Skeletal muscle tissue (tissue), 4 donors: ENCODE data around the gene IL17REL. TPM values are rescaled to one million over a fixed set of nuclear protein-coding genes. Genes with fewer than 3 reads are reported as not detected.

ENCODE experiments used
- H3K27ac ChIP-seq: one replicate; pipeline ENCODE4 v1.7.0; 2013; ENCODE audit warnings: mild to moderate bottlenecking, low read depth, low read length, inconsistent platforms
- H3K27me3 ChIP-seq, 3 donors: one replicate each; pipeline ENCODE4 v1.7.0; 2013; ENCODE audit warnings: low read length in 3 of 3; ENCODE audit not compliant: control insufficient read depth in 3 of 3, insufficient read depth in 3 of 3
- H3K36me3 ChIP-seq, 3 donors: one replicate each; pipeline ENCODE4 v1.7.0; 2013; ENCODE audit warnings: low read length in 3 of 3; ENCODE audit not compliant: control insufficient read depth in 3 of 3, insufficient read depth in 3 of 3
- H3K4me1 ChIP-seq, 3 donors: one replicate each; pipeline ENCODE4 v1.7.0; 2013; ENCODE audit warnings: low read length in 3 of 3, mild to moderate bottlenecking in 3 of 3; ENCODE audit not compliant: control insufficient read depth in 3 of 3, insufficient read depth in 3 of 3
- H3K4me3 ChIP-seq, 3 donors: one replicate each; pipeline ENCODE4 v1.7.0; 2013; ENCODE audit warnings: low read length in 3 of 3
- H3K9ac ChIP-seq, 3 donors: one replicate each; pipeline ENCODE4 v1.7.0; 2013; ENCODE audit warnings: low read length in 3 of 3, mild to moderate bottlenecking in 3 of 3, moderate library complexity in 2 of 3, low read depth in 1 of 3
- H3K9me3 ChIP-seq, 3 donors: one replicate each; pipeline ENCODE4 v1.7.0; 2013; ENCODE audit warnings: low read length in 3 of 3; ENCODE audit not compliant: control insufficient read depth in 3 of 3
- total RNA-seq: library from RNA; depleted of rRNA; stranded (reverse); fragments of >200 nt; gene quantifications from one replicate; pipeline ENCODE4 v1.2.3, GENCODE V29; 2014
- donor health status: Osteomylitis.

IL17REL gene
- total RNA-seq, 1 donor from 2014 or later, result not detected

DNA sequence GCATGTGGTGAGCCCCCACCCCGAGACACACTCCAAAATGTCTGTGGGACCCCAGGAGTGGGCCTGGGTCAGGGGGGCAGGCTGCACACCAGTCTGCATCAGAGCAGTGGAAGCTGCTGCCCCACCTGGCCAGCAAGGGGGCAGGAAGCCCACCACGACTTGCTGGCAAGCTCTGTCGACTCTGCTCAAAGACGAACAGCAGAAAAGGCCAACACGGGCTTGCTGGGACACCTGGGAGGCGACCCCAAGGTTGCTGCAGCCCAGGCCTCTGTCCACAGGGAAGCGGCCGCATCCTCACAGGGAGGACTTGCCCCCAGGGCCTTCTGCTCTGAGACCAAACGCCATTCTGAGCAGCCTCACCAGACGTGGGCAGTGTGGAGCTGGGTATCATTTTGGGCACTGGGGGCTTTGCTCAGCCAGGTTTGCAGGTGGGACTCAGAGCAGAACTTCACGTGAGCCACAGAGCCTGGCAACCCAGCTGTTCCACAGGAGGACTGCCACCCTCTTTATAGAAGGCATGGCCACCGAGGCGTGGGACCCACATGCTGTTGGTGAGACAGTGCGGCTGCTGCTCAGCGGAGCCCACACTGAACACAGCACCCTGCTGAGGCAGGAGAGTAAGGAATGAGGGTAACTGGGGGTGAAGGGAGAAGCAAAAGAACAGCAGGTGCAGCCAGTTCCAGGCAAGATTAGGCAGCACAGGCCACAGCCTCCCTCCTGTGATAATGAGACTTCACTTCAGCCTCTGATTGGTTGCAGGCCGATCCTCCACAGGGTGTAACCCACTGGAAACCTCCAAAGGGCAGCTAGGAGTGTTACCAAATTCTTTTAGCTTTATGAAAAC is 11.0 kb downstream of the IL17REL start:
- Histone ChIP-seq H3K4me1 (no peaks in the 10 kb centered on the region), H3K9me3 (no peaks in the 10 kb centered on the region), H3K27me3 (peaks cover 21 to 32% (median 25%) of the 10 kb centered on the region in 3 donors), H3K9ac (no peak overlapping the region), H3K27ac (no peak overlapping the region), H3K36me3 (no peaks in the 10 kb centered on the region), H3K4me3 (no peak overlapping the region)

DNA sequence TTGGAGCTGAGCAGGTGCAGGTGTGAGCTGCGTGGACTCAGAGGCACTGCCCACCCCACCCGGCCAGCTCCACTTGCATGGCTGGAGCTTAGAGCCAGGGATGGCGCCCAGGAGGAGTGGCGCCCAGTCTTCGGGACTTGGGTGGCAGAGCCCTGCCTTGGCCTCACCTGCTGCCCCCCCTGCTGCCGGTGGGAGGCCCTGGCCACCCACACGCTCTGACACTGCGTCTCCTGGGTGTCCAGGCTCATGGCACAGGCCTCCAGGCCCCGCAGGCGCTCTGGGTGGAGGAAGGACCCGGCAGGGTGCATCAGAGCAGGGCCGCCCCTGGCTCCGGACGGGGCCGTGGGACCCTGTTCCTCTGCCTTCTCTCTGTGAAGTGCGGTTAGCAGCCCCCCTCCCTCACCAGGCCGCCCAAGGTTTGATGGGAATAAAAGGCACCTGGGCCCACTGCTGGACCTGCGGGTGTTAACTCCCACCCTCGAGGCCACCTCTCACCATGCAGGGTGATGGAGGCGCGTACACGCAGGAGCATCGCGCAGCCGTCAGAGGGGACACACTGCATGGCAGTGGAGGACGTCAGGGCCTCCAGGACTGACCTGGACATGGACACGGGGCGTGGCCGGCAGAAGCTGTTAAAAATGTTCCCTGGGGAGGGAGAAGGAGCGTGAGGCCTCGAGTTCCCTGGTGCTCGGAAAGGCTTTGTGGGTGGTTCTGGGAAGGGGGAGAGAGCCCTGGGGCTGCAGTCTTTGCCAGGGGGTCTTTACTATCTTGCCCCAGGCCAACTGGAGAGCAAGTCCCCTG is 11.8 kb downstream of the IL17REL start:
- no peak overlapping the region for H3K27ac ChIP-seq
- peaks cover 21 to 32% (median 25%) of the 10 kb centered on the region in 3 donors for H3K27me3 ChIP-seq
- H3K9ac ChIP-seq, result no peak overlapping the region
- no peak overlapping the region for H3K4me3 ChIP-seq
- no peaks in the 10 kb centered on the region for H3K4me1 ChIP-seq
- no peaks in the 10 kb centered on the region for H3K36me3 ChIP-seq
- no peaks in the 10 kb centered on the region for H3K9me3 ChIP-seq

GRCh38 chr22:49999946-50000586 is 12.5 kb downstream of the IL17REL start:
- Histone ChIP-seq H3K9ac (no peak overlapping the region), H3K4me1 (no peaks in the 10 kb centered on the region), H3K36me3 (no peaks in the 10 kb centered on the region), H3K9me3 (no peaks in the 10 kb centered on the region), H3K27me3 (peaks cover 21 to 32% (median 25%) of the 10 kb centered on the region in 3 donors), H3K4me3 (no peak overlapping the region), H3K27ac (no peak overlapping the region)

DNA sequence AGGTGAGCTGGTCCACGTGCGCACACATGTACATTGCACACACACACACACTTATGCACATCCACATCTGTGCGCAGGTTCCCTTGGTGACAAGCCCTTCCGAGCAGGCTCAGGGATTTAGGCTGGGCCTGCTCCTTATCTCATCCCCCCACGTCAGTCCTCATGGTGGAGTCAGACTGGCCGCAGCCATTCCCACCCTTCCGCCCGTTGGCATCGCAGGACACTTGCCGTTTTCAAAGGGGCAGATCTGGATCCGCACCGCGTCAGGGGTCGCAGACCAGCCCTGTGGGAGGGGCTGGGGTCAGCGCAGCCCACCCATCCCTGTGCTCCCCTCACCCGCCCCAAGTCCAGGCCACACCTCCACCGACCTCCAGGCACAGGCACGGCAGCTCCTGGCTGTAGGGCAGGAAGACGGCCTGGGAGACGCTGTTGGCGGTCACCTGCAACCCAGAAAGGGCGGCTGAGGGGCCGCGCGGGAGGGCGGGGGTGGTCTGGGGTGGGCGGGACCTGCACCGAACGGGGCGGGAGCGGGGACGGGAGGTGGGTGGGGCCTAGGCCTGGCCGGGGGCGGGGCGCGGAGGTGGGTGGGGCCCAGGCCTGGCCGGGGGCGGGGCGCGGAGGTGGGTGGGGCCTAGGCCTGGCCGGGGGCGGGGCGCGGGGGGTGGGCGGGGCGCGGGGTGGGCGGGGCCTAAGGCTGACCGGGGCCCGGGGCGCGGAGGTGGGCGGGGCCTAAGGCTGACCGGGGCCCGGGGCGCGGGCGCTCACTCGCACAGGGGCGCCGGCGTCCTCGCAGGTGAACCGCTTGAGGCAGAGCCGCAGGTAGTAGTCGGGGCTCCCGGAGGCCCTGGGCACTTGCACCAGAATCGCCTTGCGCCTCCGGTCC is 13.3 kb downstream of the IL17REL start:
- Histone ChIP-seq H3K27ac (no peak overlapping the region), H3K4me3 (no peak overlapping the region), H3K27me3 (peaks cover 18 to 32% (median 25%) of the 10 kb centered on the region in 3 donors), H3K36me3 (no peaks in the 10 kb centered on the region), H3K4me1 (no peaks in the 10 kb centered on the region), H3K9ac (no peak overlapping the region), H3K9me3 (no peaks in the 10 kb centered on the region)

DNA sequence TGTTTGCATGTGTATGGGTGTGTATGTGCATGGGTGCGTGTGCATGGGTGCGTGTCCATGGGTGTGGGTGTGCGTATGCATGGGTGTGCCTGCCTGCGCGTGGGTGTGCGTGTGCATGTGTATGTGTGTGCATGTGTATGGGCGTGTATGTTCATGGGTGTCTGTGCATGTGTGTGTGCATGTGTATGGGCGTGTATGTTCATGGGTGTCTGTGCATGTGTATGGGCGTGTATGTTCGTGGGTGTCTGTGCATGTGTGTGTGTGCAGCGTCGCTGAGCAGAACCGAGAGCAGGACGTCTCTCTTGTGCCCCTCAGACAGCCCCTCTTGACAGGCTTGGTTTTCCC is 13.9 kb downstream of the IL17REL start:
- no peak overlapping the region for H3K27ac ChIP-seq
- H3K9ac ChIP-seq, result no peak overlapping the region
- peaks cover 18 to 32% (median 25%) of the 10 kb centered on the region in 3 donors for H3K27me3 ChIP-seq
- H3K4me3 ChIP-seq, result no peak overlapping the region
- no peaks in the 10 kb centered on the region for H3K36me3 ChIP-seq
- H3K4me1 ChIP-seq, result no peaks in the 10 kb centered on the region
- no peaks in the 10 kb centered on the region for H3K9me3 ChIP-seq

DNA sequence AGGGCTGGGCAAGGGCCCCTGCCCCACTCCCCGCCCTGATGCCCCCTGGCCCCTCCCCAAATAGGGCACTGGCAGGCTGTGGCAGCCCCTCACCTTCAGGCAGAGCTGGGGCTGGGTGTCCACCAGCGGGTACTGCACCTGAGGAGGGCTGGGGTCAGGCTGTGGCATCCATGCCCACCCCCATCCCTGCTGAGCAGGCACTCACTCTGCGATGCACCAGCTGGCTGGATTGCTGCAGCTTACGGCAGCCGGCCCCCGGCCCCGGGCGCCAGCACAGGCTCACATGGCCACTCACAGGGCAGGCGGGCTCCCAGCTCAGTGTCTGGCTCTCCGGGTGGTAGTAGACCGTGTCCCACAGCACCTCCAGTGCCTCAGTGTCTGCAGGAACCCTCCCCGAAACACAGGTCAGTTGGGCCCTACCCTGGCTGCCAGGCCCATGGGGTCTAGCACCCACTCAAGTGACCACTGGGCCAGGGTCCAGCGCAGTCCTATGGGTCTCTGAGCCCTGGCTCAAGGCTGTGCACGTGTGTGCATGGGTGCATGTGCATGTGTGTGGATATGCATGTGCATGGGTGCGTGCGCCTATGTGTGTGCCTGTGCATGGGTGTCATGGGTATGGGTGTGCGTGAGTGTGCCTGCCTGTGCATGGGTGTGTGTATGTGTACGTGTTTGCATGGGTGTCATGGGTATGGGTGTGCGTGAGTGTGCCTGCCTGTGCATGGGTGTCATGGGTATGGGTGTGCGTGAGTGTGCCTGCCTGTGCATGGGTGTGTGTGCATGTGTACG is 14.4 kb downstream of the IL17REL start:
- H3K36me3 ChIP-seq, result no peaks in the 10 kb centered on the region
- H3K27me3 ChIP-seq, result peaks cover 18 to 32% (median 25%) of the 10 kb centered on the region in 3 donors

GRCh38 chr22:49997251-49997599 is 15.3 kb downstream of the IL17REL start:
- Histone ChIP-seq H3K27me3 (peaks cover 18 to 28% (median 19%) of the 10 kb centered on the region in 3 donors), H3K4me1 (peaks cover 0 to 6% (median 0%) of the 10 kb centered on the region in 3 donors), H3K9ac (no peak overlapping the region), H3K9me3 (no peaks in the 10 kb centered on the region), H3K36me3 (no peaks in the 10 kb centered on the region), H3K27ac (no peak overlapping the region), H3K4me3 (no peak overlapping the region)

More for the DNA sequence above, 14.4 kb downstream of the IL17REL start:
- no peak overlapping the region for H3K27ac ChIP-seq
- H3K9me3 ChIP-seq, result no peaks in the 10 kb centered on the region
- H3K4me3 ChIP-seq, result no peak overlapping the region
- H3K9ac ChIP-seq, result no peak overlapping the region
- H3K4me1 ChIP-seq, result peaks cover 0 to 3% (median 0%) of the 10 kb centered on the region in 3 donors

DNA sequence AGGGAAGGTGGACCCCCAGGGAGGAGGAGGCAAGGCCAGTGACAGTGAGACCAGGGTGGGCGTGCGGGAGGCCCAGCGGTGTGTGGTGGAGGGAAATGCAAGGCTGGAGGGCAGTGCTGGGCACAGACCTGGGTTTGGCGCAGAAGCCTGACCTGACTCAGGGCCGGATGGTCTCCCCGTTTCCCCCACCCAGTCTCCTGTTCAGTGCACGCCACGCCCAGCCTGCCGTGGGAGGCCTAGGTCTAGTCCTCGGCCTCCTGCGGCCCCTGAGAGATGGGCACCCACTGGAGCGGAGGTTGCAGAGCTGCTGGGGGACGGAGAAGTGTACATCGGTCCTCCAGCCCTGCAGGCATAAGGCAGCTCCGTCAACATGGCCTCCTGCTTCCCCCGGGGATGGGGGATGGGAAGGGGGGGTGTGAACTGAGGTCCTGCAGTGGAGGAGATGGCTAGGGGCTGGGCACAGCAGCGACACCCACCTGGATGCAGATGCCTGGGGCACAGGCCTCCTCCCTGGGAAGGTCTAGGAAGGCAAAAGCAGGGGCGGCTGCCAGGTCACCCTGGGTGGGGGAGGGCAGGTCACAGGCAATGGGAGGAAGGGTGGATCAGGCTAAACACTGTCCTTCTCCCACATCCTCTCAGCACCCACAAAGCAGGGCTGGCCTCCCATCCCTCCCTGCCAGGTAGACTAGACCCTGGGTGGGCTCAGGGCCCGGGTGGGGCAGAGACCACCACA is 15.9 kb downstream of the IL17REL start:
- peaks cover 0 to 6% (median 0%) of the 10 kb centered on the region in 3 donors for H3K4me1 ChIP-seq
- H3K9ac ChIP-seq, result no peak overlapping the region
- no peak overlapping the region for H3K27ac ChIP-seq
- H3K9me3 ChIP-seq, result peaks cover 0 to under 1% (median 0%) of the 10 kb centered on the region in 3 donors
- no peaks in the 10 kb centered on the region for H3K36me3 ChIP-seq
- peaks cover 18 to 28% (median 19%) of the 10 kb centered on the region in 3 donors for H3K27me3 ChIP-seq
- no peak overlapping the region for H3K4me3 ChIP-seq
